Occipital lobe (tissue), 3 donors: ENCODE data around the gene LSAMP. TPM values are rescaled to one million over a fixed set of nuclear protein-coding genes. Genes with fewer than 3 reads are reported as not detected.
"Not testable (repeated sequence)": the region's sequence is repeated elsewhere in the genome, so short reads cannot be mapped to it uniquely, and the experiment has no call there.

ENCODE experiments used
- DNase-seq: peaks from one replicate; lab custom pipeline; 2025; lab: John Stamatoyannopoulos, UW
- small RNA-seq: library from RNA; depleted of rRNA; stranded (forward); fragments of <200 nt; gene quantifications from one replicate; pipeline ENCODE3, GENCODE V24; 2014
- total RNA-seq: library from RNA; depleted of rRNA; stranded (reverse); fragments of >200 nt; gene quantifications from one replicate; pipeline ENCODE4 v1.2.3, GENCODE V29; 2014

LSAMP gene
- total RNA-seq, 1 donor from 2014 or later = 47.3 TPM

GRCh38 chr3:115779011-115779410 lies 666.3 kb downstream of the LSAMP start:
- DNase-seq = no peak

GRCh38 chr3:115772951-115773350 lies 672.3 kb downstream of the LSAMP start:
- DNase-seq = no peak

GRCh38 chr3:115768661-115769060 lies 676.6 kb downstream of the LSAMP start:
- DNase-seq = no peak

GRCh38 chr3:115766587-115767482 lies 678.5 kb downstream of the LSAMP start:
- DNase-seq = no peak

GRCh38 chr3:115761927-115762305 lies 683.4 kb downstream of the LSAMP start:
- DNase-seq = no peak

- no peak for DNase-seq
These were observed 684.6 kb downstream of the LSAMP start for GRCh38 chr3:115760716-115761115.

GRCh38 chr3:115758076-115758763 lies 687.1 kb downstream of the LSAMP start:
- no peak for DNase-seq

GRCh38 chr3:115752978-115753377 lies 692.3 kb downstream of the LSAMP start:
- DNase-seq = not testable (repeated sequence)

Small RNA genes lying within 50 kb of the gene (small RNA-seq; reads per million reads assigned to genes)
- not detected for gene RN7SL815P
